ENCODE data around the gene EIF2D.

DNA sequence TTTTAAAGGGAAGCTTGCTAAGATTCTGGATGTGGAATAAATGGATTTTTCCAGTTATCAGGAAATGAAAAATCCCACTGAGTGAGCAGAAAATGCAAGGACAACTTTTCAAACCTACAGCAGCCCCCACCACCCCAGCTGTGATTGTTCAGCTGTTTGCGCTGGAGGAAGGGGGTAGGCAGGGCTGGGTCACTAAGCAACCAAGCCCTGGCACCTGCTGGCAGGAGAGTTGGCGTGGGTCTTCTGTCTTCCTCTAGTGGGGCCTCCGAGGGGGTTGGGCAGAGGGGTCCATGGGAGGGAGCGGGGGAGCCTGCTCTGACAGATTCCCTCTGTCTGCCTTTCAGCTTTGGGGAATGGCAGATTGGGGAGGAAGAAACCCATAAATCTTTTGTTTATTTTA is 45.3 kb downstream of the EIF2D start:
- TF ChIP-seq, protein P1, sequence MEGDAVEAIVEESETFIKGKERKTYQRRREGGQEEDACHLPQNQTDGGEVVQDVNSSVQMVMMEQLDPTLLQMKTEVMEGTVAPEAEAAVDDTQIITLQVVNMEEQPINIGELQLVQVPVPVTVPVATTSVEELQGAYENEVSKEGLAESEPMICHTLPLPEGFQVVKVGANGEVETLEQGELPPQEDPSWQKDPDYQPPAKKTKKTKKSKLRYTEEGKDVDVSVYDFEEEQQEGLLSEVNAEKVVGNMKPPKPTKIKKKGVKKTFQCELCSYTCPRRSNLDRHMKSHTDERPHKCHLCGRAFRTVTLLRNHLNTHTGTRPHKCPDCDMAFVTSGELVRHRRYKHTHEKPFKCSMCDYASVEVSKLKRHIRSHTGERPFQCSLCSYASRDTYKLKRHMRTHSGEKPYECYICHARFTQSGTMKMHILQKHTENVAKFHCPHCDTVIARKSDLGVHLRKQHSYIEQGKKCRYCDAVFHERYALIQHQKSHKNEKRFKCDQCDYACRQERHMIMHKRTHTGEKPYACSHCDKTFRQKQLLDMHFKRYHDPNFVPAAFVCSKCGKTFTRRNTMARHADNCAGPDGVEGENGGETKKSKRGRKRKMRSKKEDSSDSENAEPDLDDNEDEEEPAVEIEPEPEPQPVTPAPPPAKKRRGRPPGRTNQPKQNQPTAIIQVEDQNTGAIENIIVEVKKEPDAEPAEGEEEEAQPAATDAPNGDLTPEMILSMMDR (IDR thresholded peaks at IDR 0.05; ENCODE audit: borderline replicate concordance, extremely low read depth, low read length, poor library complexity, severe bottlenecking), result no peak
- TF ChIP-seq EZH2 (IDR thresholded peaks at IDR 0.05; ENCODE audit: borderline replicate concordance, low read depth, low read length, severe bottlenecking), result no peak

Data from DND-41 (cell line).